ENCODE measurements around the gene PFN3. TPM values are rescaled to one million over a fixed set of nuclear protein-coding genes. Genes with fewer than 3 reads are reported as not detected.
A peak's percentile ranks its signal among the peaks of the same experiment; 100 is the strongest.
"Not testable (repeated sequence)": the region's sequence is repeated elsewhere in the genome, so short reads cannot be mapped to it uniquely, and the experiment has no call there.

PFN3 gene
- total and polyA plus RNA-seq, 8 donors, result not detected

- Histone ChIP-seq H3K4me3 (no peak overlapping the region), H3K27me3 (no peaks in the 10 kb centered on the region), H3K27ac (no peak overlapping the region), H3K9me3 (no peaks in the 10 kb centered on the region), H3K4me1 (no peaks in the 10 kb centered on the region), H3K36me3 (no peaks in the 10 kb centered on the region)
- 91 to 95% methylated on average over 6 of the region's 6 CpGs for WGBS, 2 donors
- DNase-seq (no peak), FAIRE-seq (no peak), ATAC-seq (no peak)
- no peak for TF ChIP-seq CTCF (IDR thresholded peaks at IDR 0.05)
- intact Hi-C loops (cut with DNase I), result loop anchor here in 1 of 3 donors (10.0 kb wide), 1 partner anchor 66 kb away; the partner anchor contains the start of gene MXD3
Measured at GRCh38 chr5:177380805-177381126, 19.7 kb downstream of the PFN3 start.

DNA sequence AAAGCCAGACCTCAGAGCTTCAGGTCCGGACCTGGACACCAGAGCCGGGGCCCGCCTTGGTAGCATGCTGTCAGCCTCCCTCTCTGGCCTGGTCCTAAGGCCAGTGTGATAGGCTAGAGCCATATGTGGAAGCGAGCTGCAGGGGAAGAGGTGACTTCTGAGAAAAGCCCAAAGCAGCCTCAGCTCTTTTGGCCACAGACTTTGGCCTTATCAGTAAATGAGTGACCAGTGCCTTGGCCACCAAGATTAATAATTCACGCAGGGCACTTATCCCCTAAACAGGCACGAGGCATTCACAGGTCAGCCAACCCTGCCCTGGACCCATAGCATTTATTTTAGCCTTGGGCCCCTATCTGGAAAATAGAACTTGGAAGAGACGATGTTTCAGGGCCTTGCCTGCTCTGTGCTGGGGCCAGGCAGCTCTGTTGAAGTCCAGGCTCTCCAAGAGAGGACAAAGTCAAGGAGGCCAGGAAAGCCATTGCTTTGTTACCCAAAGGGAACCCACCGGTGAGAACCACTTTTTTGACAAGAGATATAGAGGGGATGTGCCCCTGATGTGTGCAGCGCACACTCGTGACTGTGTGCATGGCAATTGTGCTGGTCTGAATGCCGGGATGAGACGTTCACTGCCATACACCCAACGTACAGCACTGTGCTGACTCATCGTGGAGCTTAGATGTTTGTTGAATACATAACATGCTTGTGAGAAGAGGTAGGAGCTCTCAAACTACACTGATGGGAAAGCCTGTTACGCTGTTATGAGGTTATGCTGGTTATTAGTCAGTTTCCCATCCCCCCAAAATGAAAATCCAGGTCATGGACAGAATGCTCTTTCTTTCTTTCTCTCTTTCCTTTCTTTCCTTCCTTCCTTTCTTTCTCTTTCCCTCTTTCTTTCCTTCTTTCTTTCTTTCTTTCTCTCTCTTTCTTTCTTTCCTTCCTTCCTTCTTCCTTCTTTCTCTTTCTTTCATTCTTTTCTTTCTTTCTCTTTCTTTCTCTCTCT lies 21.3 kb downstream of the PFN3 start:
- H3K27me3 ChIP-seq, result no peaks in the 10 kb centered on the region
- no peak for FAIRE-seq
- no peak for TF ChIP-seq CTCF (IDR thresholded peaks at IDR 0.05)
- no peaks in the 10 kb centered on the region for H3K9me3 ChIP-seq
- H3K4me3 ChIP-seq, result no peak overlapping the region
- 70 to 73% methylated on average over 15 of the region's 15 CpGs for WGBS, 2 donors
- H3K4me1 ChIP-seq, result no peaks in the 10 kb centered on the region
- intact Hi-C loops (cut with DNase I), result no loop called here
- no peaks in the 10 kb centered on the region for H3K36me3 ChIP-seq
- ATAC-seq, result peak in 3 of 4 donors; percentile 40 to 52 (median 42)
- DNase-seq, result no peak
- peak overlapping the region in 1 of 4 donors; percentile 23 for H3K27ac ChIP-seq

GRCh38 chr5:177377851-177378776 lies 22.3 kb downstream of the PFN3 start:
- intact Hi-C loops (cut with DNase I), result no loop called here
- H3K9me3 ChIP-seq, result no peaks in the 10 kb centered on the region
- no peaks in the 10 kb centered on the region for H3K36me3 ChIP-seq
- H3K4me1 ChIP-seq, result no peaks in the 10 kb centered on the region
- ATAC-seq, result no peak
- DNase-seq, result no peak
- no peak overlapping the region for H3K27ac ChIP-seq
- 88 to 89% methylated on average over 8 of the region's 8 CpGs for WGBS, 2 donors
- H3K4me3 ChIP-seq, result no peak overlapping the region
- no peak for FAIRE-seq
- no peak for TF ChIP-seq CTCF (IDR thresholded peaks at IDR 0.05)
- H3K27me3 ChIP-seq, result no peaks in the 10 kb centered on the region

GRCh38 chr5:177376107-177376506 lies 24.4 kb downstream of the PFN3 start:
- 80 to 85% methylated on average over 11 of the region's 11 CpGs for WGBS, 2 donors
- no peak for FAIRE-seq
- no peak overlapping the region for H3K4me3 ChIP-seq
- H3K36me3 ChIP-seq, result no peaks in the 10 kb centered on the region
- peaks cover 0 to 6% (median 0%) of the 10 kb centered on the region in 3 donors for H3K4me1 ChIP-seq
- TF ChIP-seq CTCF (IDR thresholded peaks at IDR 0.05), result no peak
- no peak for DNase-seq
- intact Hi-C loops (cut with DNase I), result no loop called here
- ATAC-seq, result no peak
- no peaks in the 10 kb centered on the region for H3K9me3 ChIP-seq
- H3K27ac ChIP-seq, result no peak overlapping the region
- H3K27me3 ChIP-seq, result no peaks in the 10 kb centered on the region

- DNase-seq; H3K27ac ChIP-seq; H3K4me3 ChIP-seq; H3K27me3 ChIP-seq; FAIRE-seq; H3K4me1 ChIP-seq; ATAC-seq; H3K36me3 ChIP-seq; intact Hi-C loops (cut with DNase I); H3K9me3 ChIP-seq: not testable (repeated sequence)
- WGBS, 2 donors, result 76 to 85% methylated on average over 5 of the region's 5 CpGs
Measured at GRCh38 chr5:177375516-177375915, 24.9 kb downstream of the PFN3 start.

All from pancreas (tissue), 10 donors.